ENCODE measurements around the gene RNU1-4. TPM values are rescaled to one million over a fixed set of nuclear protein-coding genes. Genes with fewer than 3 reads are reported as not detected.
A peak's percentile ranks its signal among the peaks of the same experiment; 100 is the strongest.
"Not testable (repeated sequence)": the region's sequence is repeated elsewhere in the genome, so short reads cannot be mapped to it uniquely, and the experiment has no call there.

RNU1-4 gene
- total RNA-seq, 4 donors from 2014 or later, result under 0.01 to 2,125 (median under 0.01) TPM

DNA sequence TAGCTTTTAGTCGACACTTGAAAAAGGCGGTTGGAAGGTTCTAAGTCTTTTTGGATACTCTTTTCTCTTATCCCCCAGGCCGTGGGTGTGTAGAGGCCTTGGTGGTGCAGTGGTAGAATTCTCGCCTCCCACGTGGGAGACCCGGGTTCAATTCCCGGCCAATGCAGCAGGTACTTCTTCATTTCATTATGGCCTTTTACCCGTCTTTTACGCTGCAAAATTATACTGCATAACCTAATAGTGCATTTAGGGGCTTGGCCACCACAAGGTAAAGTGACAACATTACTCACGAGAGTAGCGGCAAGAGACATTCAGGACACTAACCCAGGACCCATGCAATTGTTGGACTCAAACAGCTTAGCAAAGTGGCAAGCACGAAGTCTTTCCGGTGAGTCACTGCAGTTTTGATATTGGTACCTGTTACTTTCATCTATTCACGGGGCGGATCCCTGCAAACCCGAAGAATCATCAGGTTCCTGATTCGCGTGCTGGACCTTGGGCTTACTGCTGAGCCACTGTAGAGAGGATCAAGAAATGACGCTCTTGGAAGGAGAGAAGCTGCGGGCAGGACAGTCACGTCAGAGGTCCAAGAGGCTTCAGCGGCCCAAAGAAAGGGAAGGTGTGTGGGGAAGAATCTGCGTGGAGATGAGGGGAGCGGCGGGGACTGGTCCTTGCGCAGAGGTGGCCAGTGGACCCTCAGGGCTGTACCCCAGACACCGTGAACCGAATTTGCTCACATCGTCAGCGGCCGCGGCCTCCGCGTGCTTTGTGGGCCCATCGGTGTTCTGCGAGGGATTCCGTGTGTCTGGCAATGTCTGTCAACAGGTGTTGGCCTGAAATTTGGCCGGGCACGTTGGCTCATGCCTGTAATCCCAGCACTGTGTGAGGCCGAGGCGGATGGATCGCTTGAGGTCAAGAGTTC is 12.9 kb upstream of the RNU1-4 start:
- Histone ChIP-seq H3K27me3 (peaks cover 0 to 10% of the 10 kb centered on the region in 2 donors), H3K4me3 (no peak overlapping the region), H3K36me3 (no peaks in the 10 kb centered on the region), H3K9me3 (no peaks in the 10 kb centered on the region), H3K27ac (no peak overlapping the region), H3K4me1 (no peaks in the 10 kb centered on the region)
- TF ChIP-seq, protein P1, sequence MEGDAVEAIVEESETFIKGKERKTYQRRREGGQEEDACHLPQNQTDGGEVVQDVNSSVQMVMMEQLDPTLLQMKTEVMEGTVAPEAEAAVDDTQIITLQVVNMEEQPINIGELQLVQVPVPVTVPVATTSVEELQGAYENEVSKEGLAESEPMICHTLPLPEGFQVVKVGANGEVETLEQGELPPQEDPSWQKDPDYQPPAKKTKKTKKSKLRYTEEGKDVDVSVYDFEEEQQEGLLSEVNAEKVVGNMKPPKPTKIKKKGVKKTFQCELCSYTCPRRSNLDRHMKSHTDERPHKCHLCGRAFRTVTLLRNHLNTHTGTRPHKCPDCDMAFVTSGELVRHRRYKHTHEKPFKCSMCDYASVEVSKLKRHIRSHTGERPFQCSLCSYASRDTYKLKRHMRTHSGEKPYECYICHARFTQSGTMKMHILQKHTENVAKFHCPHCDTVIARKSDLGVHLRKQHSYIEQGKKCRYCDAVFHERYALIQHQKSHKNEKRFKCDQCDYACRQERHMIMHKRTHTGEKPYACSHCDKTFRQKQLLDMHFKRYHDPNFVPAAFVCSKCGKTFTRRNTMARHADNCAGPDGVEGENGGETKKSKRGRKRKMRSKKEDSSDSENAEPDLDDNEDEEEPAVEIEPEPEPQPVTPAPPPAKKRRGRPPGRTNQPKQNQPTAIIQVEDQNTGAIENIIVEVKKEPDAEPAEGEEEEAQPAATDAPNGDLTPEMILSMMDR (IDR thresholded peaks at IDR 0.05), result no peak
- no peak for TF ChIP-seq POLR2A (IDR thresholded peaks at IDR 0.05)
- peak in 1 of 2 donors; percentile 25 for DNase-seq
- intact Hi-C loops (cut with DNase I; ENCODE audit: low total_unique reads), result no loop called here

DNA sequence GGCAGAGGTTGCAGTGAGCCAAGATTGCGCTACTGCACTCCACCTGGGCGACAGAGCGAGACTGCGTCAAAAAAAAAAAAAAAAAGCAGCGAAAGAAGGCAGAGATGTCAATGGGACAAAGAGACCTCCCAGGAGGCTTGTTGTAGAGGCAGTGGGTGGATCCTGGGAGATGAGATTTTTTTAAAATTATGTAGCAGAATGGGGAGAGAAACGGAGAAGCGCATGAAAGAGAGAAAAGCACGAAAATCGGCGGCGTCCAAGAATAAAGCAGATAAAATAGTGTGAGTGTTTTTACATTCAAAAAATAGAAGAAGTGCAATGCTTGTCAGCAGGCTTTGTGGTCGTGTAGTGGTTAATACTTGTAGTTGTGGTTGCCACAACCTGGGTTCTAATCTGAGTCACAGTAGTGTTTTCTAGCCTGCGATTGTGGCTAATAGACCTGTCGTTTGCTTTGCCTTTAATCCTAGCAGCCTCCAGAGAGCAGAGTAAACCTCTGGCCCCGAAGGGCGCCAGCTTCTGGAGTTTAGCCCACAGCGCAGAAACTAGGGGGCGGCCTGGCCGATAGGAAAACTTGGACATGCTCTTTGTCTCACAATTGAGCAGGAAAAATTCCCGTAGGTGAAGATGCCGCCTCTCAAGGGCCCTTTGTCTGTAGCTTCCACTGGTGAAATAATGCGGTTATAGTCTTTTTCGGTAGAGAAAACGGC is 11.9 kb upstream of the RNU1-4 start:
- DNase-seq, H3K27ac ChIP-seq: not testable (repeated sequence)

GRCh38 chr1:16732254-16732896 is 7.9 kb upstream of the RNU1-4 start:
- H3K36me3 ChIP-seq; H3K27ac ChIP-seq; intact Hi-C loops (cut with DNase I; ENCODE audit: low total_unique reads); H3K27me3 ChIP-seq; H3K9me3 ChIP-seq; H3K4me1 ChIP-seq; H3K4me3 ChIP-seq; DNase-seq: not testable (repeated sequence)

More for the DNA sequence above, 11.9 kb upstream of the RNU1-4 start:
- intact Hi-C loops (cut with DNase I; ENCODE audit: low total_unique reads); H3K9me3 ChIP-seq; H3K4me1 ChIP-seq; H3K4me3 ChIP-seq; H3K36me3 ChIP-seq: not testable (repeated sequence)
- peaks cover 0 to 10% of the 10 kb centered on the region in 2 donors for H3K27me3 ChIP-seq

DNA sequence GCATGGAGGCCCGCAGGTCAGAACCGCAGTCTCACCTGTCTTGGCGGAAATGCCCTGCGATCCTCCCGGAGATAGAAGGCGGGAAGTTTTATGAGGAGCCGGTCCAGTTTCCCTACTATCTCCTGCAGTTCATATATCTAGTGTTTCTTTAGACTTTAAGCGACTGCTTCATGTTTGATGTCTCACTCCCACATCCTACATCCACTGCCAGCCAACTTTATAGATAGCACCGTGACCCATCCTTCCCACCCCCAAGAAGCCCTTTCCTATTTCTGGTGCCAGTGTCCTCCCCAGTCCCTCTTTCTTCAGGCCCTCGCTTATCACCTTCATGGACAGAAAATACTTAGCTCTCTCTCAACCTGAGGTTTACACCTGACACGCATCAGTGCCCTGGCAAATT is 914 bp downstream of the RNU1-4 start:
- H3K4me3 ChIP-seq; DNase-seq; intact Hi-C loops (cut with DNase I; ENCODE audit: low total_unique reads): not testable (repeated sequence)

DNA sequence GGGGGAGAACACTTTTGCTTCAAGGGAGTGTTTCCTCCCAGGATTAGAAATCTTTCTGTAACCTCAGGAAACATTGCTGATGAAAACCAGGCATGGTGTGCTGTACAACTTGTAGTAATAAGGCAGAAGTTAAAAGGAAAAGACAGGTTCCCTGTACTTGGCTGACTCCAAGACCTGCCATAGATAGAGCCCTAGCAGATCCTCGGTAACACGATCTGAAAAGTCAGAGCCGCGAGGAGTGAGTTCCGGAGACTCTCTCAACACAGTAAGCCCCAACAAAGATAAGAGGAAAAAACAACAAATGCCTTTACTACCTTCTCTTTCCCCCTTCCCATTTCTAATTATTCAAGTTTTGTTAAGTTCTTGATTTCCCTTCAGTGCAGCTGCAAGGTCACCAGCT is 7.3 kb downstream of the RNU1-4 start:
- intact Hi-C loops (cut with DNase I; ENCODE audit: low total_unique reads); H3K4me1 ChIP-seq; H3K9me3 ChIP-seq; DNase-seq; H3K27ac ChIP-seq; H3K36me3 ChIP-seq; H3K27me3 ChIP-seq; H3K4me3 ChIP-seq: not testable (repeated sequence)

More for the DNA sequence above, 914 bp downstream of the RNU1-4 start:
- H3K27ac ChIP-seq, H3K4me1 ChIP-seq, H3K36me3 ChIP-seq, H3K27me3 ChIP-seq, H3K9me3 ChIP-seq: not testable (repeated sequence)

- H3K4me3 ChIP-seq; H3K9me3 ChIP-seq; H3K4me1 ChIP-seq; DNase-seq; H3K36me3 ChIP-seq; H3K27me3 ChIP-seq; H3K27ac ChIP-seq; intact Hi-C loops (cut with DNase I; ENCODE audit: low total_unique reads): not testable (repeated sequence)
Observed at GRCh38 chr1:16748710-16749109, 8.4 kb downstream of the RNU1-4 start.

DNA sequence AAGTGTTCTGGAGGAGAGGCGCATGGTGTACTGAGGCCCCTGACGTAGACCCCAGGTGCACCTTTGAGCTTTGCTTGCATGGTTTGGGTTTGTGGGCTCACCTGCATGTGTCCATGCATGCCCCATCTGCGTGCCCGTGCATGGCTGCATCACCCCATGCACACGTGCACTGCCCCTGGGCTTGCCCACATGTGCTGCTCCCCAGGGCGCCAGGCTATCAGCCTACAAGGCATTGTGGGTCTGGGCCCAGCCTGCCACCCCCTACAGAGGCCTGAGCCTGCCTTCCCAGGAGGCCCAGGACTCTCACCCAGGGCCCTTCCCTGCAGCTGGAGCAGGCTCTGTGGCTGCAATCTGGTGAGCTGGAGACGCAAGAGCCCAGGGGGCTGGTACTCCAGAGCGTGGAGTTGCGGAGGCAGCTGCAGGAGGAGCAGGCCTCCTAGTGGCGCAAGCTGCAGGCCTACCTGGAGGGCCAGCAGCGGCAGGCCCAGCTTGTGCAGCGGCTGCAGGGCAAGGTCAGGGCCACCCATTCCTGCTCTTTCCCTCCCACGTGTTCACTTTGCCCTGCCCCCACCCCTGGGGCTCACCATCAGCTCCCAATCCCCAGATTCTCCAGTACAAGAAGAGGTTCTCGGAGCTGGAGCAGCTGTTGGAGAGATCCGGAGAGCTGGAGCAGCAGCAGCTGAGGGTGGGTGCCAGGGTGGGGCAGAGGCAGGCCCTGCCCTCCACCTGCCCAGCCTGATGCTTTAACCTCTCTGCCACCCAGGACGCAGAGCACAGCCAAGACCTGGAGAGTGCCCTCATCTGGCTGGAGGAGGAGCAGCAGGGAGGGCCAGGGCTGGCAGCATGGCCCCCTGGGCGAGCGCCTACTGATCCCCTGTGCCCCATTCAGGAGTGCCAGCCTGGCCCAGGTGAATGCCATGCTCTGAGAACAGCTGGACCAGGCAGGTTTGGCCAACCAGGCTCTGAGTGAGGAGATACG is 9.9 kb downstream of the RNU1-4 start:
- DNase-seq; H3K36me3 ChIP-seq; H3K4me3 ChIP-seq; H3K4me1 ChIP-seq; H3K27me3 ChIP-seq; H3K9me3 ChIP-seq; intact Hi-C loops (cut with DNase I; ENCODE audit: low total_unique reads); H3K27ac ChIP-seq: not testable (repeated sequence)

GRCh38 chr1:16752770-16753169 is 12.5 kb downstream of the RNU1-4 start:
- H3K4me1 ChIP-seq; DNase-seq; intact Hi-C loops (cut with DNase I; ENCODE audit: low total_unique reads); H3K27me3 ChIP-seq; H3K27ac ChIP-seq; H3K9me3 ChIP-seq; H3K4me3 ChIP-seq; H3K36me3 ChIP-seq: not testable (repeated sequence)

DNA sequence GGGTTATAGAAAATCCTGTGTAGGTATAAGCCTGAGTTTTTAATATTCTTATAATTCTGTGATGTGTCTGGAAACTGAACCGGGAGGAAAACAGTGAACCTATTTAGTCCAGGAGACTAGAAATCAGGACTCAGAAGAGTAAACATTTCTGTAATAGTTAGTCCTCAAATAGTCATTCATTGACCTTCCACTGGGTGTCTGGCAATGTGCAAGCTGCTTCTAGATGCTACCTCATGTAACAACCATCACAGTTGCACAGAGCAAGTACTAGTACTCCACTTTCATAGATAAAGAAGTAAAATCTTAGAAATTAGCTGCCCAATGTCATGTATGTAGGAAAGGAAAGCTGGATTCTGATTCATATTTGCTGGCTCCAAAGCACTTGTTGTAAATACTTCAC is 15.1 kb downstream of the RNU1-4 start:
- DNase-seq; intact Hi-C loops (cut with DNase I; ENCODE audit: low total_unique reads); H3K36me3 ChIP-seq; H3K4me1 ChIP-seq; H3K9me3 ChIP-seq; H3K27me3 ChIP-seq; H3K27ac ChIP-seq; H3K4me3 ChIP-seq: not testable (repeated sequence)

DNA sequence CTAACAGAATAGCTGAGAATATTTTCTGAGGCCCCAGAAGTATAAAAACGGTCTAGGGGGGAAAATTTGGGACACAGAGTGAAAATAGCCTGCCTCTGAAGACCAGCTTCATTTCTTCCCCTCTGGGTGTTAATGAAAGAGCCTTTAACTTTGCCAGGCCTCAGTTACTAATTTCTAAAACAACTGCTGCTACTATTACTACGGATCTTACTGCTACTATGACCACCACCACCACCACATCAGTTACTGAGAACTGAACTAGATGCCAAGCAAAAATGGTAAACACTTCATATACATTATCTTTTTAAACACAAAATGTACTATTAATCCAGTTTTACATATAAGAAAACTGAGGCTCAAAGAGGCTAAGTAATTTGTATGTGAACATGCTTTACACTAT is 15.6 kb downstream of the RNU1-4 start:
- DNase-seq; H3K36me3 ChIP-seq; H3K9me3 ChIP-seq; H3K4me3 ChIP-seq; H3K27me3 ChIP-seq; H3K27ac ChIP-seq; intact Hi-C loops (cut with DNase I; ENCODE audit: low total_unique reads); H3K4me1 ChIP-seq: not testable (repeated sequence)

- H3K27me3 ChIP-seq; H3K4me3 ChIP-seq; DNase-seq; H3K9me3 ChIP-seq; H3K4me1 ChIP-seq; intact Hi-C loops (cut with DNase I; ENCODE audit: low total_unique reads); H3K27ac ChIP-seq; H3K36me3 ChIP-seq: not testable (repeated sequence)
Observed at GRCh38 chr1:16757574-16757973, 17.3 kb downstream of the RNU1-4 start.

All from uterus (tissue), 4 donors.